Measurements from ENCODE around the gene RNF39.

DNA sequence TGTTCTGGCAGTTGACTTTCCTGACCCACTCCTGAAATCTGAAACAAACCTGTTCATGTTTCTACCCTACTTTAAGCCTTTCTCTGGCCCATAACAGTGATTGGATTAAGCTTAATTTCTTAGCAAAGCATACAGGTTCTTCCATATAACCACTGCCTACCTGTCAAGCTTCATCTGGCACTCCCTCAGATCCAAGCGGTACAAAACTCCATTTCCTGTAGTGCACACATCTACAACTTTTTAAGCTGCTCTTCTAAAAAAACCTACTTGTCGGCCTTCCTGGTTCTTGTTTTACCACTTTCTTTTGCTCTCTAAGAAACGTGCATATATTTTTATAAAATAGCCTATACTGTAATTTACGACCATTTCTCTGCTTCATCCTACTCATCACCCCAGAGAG, 9.5 kb downstream of the RNF39 start:
- TF ChIP-seq ZNF565 (CRISPR knock-in tag; conservative IDR thresholded peaks at IDR 0.05; ENCODE audit: low read depth), result no peak
- TF ChIP-seq ZC3H10 (CRISPR knock-in tag; IDR thresholded peaks at IDR 0.05), result no peak
- TF ChIP-seq CSDC2 (CRISPR knock-in tag; IDR thresholded peaks at IDR 0.05), result no peak
- TF ChIP-seq, protein P1, sequence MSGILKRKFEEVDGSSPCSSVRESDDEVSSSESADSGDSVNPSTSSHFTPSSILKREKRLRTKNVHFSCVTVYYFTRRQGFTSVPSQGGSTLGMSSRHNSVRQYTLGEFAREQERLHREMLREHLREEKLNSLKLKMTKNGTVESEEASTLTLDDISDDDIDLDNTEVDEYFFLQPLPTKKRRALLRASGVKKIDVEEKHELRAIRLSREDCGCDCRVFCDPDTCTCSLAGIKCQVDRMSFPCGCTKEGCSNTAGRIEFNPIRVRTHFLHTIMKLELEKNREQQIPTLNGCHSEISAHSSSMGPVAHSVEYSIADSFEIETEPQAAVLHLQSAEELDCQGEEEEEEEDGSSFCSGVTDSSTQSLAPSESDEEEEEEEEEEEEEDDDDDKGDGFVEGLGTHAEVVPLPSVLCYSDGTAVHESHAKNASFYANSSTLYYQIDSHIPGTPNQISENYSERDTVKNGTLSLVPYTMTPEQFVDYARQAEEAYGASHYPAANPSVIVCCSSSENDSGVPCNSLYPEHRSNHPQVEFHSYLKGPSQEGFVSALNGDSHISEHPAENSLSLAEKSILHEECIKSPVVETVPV (CRISPR knock-in tag; IDR thresholded peaks at IDR 0.05), result no peak
- TF ChIP-seq, protein P2, sequence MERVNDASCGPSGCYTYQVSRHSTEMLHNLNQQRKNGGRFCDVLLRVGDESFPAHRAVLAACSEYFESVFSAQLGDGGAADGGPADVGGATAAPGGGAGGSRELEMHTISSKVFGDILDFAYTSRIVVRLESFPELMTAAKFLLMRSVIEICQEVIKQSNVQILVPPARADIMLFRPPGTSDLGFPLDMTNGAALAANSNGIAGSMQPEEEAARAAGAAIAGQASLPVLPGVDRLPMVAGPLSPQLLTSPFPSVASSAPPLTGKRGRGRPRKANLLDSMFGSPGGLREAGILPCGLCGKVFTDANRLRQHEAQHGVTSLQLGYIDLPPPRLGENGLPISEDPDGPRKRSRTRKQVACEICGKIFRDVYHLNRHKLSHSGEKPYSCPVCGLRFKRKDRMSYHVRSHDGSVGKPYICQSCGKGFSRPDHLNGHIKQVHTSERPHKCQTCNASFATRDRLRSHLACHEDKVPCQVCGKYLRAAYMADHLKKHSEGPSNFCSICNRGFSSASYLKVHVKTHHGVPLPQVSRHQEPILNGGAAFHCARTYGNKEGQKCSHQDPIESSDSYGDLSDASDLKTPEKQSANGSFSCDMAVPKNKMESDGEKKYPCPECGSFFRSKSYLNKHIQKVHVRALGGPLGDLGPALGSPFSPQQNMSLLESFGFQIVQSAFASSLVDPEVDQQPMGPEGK (CRISPR knock-in tag; IDR thresholded peaks at IDR 0.05; ENCODE audit: borderline replicate concordance), result no peak
- no peak for TF ChIP-seq SNAI2 (CRISPR knock-in tag; IDR thresholded peaks at IDR 0.05)
- no peak for TF ChIP-seq ZNF70 (CRISPR knock-in tag; IDR thresholded peaks at IDR 0.05)
- TF ChIP-seq, protein P3, sequence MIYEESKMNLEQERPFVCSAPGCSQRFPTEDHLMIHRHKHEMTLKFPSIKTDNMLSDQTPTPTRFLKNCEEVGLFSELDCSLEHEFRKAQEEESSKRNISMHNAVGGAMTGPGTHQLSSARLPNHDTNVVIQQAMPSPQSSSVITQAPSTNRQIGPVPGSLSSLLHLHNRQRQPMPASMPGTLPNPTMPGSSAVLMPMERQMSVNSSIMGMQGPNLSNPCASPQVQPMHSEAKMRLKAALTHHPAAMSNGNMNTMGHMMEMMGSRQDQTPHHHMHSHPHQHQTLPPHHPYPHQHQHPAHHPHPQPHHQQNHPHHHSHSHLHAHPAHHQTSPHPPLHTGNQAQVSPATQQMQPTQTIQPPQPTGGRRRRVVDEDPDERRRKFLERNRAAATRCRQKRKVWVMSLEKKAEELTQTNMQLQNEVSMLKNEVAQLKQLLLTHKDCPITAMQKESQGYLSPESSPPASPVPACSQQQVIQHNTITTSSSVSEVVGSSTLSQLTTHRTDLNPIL (CRISPR knock-in tag; IDR thresholded peaks at IDR 0.05; ENCODE audit: low read depth), result no peak
- TF ChIP-seq ZFP3 (CRISPR knock-in tag; IDR thresholded peaks at IDR 0.05), result no peak
- TF ChIP-seq ARNTL (CRISPR knock-in tag; IDR thresholded peaks at IDR 0.05; ENCODE audit: borderline replicate concordance, low read depth), result no peak
